Keratinocyte (primary cell): ENCODE data around the gene TMEM253. TPM values are rescaled to one million over a fixed set of nuclear protein-coding genes. Genes with fewer than 3 reads are reported as not detected.
A peak's percentile ranks its signal among the peaks of the same experiment; 100 is the strongest.

Source experiments
- DNase-seq: peaks from one replicate; pipeline ENCODE4 v3.0.0-alpha.2; 2011; ENCODE audit warnings: low read depth, missing footprints, low spot score
- FAIRE-seq: peaks from 2 replicates; lab custom pipeline; 2011; peaks lifted over from hg19 to GRCh38; lab: Jason Lieb, UNC
- H2AFZ ChIP-seq: 2 replicates; pipeline ENCODE4 v1.6.0; 2012; ENCODE audit warnings: low read length, control low read depth, inconsistent platforms; ENCODE audit not compliant: control insufficient read depth
- H3K27ac ChIP-seq: 2 replicates; pipeline ENCODE4 v1.5.1; 2011; ENCODE audit warnings: low read length; ENCODE audit not compliant: control insufficient read depth, insufficient read depth
- H3K27me3 ChIP-seq: 3 replicates; pipeline ENCODE4 v1.6.0; 2011; ENCODE audit warnings: low read length; ENCODE audit not compliant: control insufficient read depth, insufficient read depth; ENCODE audit errors: extremely low read depth
- H3K36me3 ChIP-seq, 2 experiments: 2 replicates in 1 of 2; 3 replicates in 1 of 2; pipeline ENCODE4 v1.5.1; 2011; ENCODE audit warnings: low read length in 2 of 2, mild to moderate bottlenecking in 1 of 2; ENCODE audit not compliant: control insufficient read depth in 2 of 2, insufficient read depth in 2 of 2; ENCODE audit errors: extremely low read depth in 1 of 2
- H3K4me1 ChIP-seq: 3 replicates; pipeline ENCODE4 v1.5.1; 2011; ENCODE audit warnings: low read length; ENCODE audit not compliant: control insufficient read depth, insufficient read depth; ENCODE audit errors: extremely low read depth
- H3K4me2 ChIP-seq: 3 replicates; pipeline ENCODE4 v1.6.0; 2011; ENCODE audit warnings: low read depth, low read length; ENCODE audit not compliant: control insufficient read depth, insufficient read depth; ENCODE audit errors: extremely low read depth
- H3K4me3 ChIP-seq, 3 experiments: fragments of 200-600 bp in 1 of 3; sonication (generic) in 1 of 3; 2 replicates in 2 of 3; 3 replicates in 1 of 3; pipeline ENCODE4 v1.5.1; 2011 to 2016; ENCODE audit warnings: low read length in 3 of 3, mild to moderate bottlenecking in 3 of 3, control low read depth in 2 of 3, inconsistent platforms in 1 of 3, low read depth in 1 of 3, mixed read lengths in 1 of 3, mixed run types in 1 of 3, moderate library complexity in 1 of 3; ENCODE audit not compliant: control insufficient read depth in 2 of 3, insufficient read depth in 2 of 3; ENCODE audit errors: extremely low read depth in 1 of 3
- H3K79me2 ChIP-seq: 2 replicates; pipeline ENCODE4 v1.6.0; 2012; ENCODE audit warnings: low read length; ENCODE audit not compliant: control insufficient read depth, insufficient read depth
- H3K9ac ChIP-seq: 3 replicates; pipeline ENCODE4 v1.6.0; 2011; ENCODE audit warnings: low read length; ENCODE audit not compliant: control insufficient read depth, insufficient read depth; ENCODE audit errors: extremely low read depth
- H3K9me1 ChIP-seq: 3 replicates; pipeline ENCODE4 v1.6.0; 2011; ENCODE audit warnings: low read length; ENCODE audit not compliant: control insufficient read depth, insufficient read depth; ENCODE audit errors: extremely low read depth
- H3K9me3 ChIP-seq: 2 replicates; pipeline ENCODE4 v1.5.1; 2012; ENCODE audit warnings: low read depth, low read length; ENCODE audit not compliant: control insufficient read depth
- H4K20me1 ChIP-seq: 3 replicates; pipeline ENCODE4 v1.6.0; 2011; ENCODE audit warnings: low read length; ENCODE audit not compliant: control insufficient read depth, insufficient read depth; ENCODE audit errors: extremely low read depth
- EZH2 ChIP-seq: IDR thresholded peaks from one replicate; pipeline ENCODE4 v1.6.1; 2012; ENCODE audit warnings: inconsistent platforms, mild to moderate bottlenecking, low read length, moderate library complexity
- dilution Hi-C: fragments of 300-500 bp; cut with MboI; formaldehyde crosslinking; loops from one replicate; pipeline ENCODE4 v1.7.0; 2020; ENCODE audit warnings: low sequenced_read_pairs; ENCODE audit not compliant: extremely low pct_ligation_motif_present
- polyA plus RNA-seq, 5 experiments: library from polyadenylated mRNA; depleted of rRNA in 3 of 5; stranded (reverse) in 3 of 5; stranded (forward) in 1 of 5; unstranded in 1 of 5; fragments of >200 nt; gene quantifications; 1 replicate in 1 of 5; 2 replicates in 3 of 5; 3 replicates in 1 of 5; pipeline versions ENCODE4 v1.2.1 to v1.2.3, GENCODE V29; 2011 to 2012; ENCODE audit warnings: missing spikeins in 2 of 5, low read depth in 1 of 5, low replicate concordance in 1 of 5
- TF ChIP-seq, protein P1 (sequence below), 3 experiments: IDR thresholded peaks in 1 of 3; conservative IDR thresholded peaks in 1 of 3; optimal IDR thresholded peaks in 1 of 3; 2 replicates in 2 of 3; 3 replicates in 1 of 3; pipeline versions ENCODE3 to v1.5.1; 2011; ENCODE audit warnings: low read length in 3 of 3, mild to moderate bottlenecking in 3 of 3, moderate library complexity in 2 of 3, control low read depth in 1 of 3, inconsistent platforms in 1 of 3; ENCODE audit not compliant: insufficient read depth in 2 of 3; ENCODE audit errors: extremely low read depth in 1 of 3

The TMEM253 gene
- polyA plus RNA-seq, 1 donor (not counting 4 experiments of a cell fraction or from before 2014, with no cell fraction given) = 1.1 TPM

GRCh38 chr14:21069388-21070082 is 31.3 kb upstream of the TMEM253 start:
- dilution Hi-C loops = no loop called here
- H3K4me2 ChIP-seq = peak overlapping the region; percentile 92
- no peaks in the 10 kb centered on the region for H3K79me2 ChIP-seq
- no peaks in the 10 kb centered on the region for H3K9me1 ChIP-seq
- H3K4me1 ChIP-seq = peaks cover 18% of the 10 kb centered on the region
- DNase-seq (no peak), FAIRE-seq (no peak)
- peak overlapping the region; percentile 37 for H2AFZ ChIP-seq
- H4K20me1 ChIP-seq = no peaks in the 10 kb centered on the region
- peak overlapping the region; percentile 22 for H3K9ac ChIP-seq
- H3K27ac ChIP-seq = no peak overlapping the region
- TF ChIP-seq, protein P1, sequence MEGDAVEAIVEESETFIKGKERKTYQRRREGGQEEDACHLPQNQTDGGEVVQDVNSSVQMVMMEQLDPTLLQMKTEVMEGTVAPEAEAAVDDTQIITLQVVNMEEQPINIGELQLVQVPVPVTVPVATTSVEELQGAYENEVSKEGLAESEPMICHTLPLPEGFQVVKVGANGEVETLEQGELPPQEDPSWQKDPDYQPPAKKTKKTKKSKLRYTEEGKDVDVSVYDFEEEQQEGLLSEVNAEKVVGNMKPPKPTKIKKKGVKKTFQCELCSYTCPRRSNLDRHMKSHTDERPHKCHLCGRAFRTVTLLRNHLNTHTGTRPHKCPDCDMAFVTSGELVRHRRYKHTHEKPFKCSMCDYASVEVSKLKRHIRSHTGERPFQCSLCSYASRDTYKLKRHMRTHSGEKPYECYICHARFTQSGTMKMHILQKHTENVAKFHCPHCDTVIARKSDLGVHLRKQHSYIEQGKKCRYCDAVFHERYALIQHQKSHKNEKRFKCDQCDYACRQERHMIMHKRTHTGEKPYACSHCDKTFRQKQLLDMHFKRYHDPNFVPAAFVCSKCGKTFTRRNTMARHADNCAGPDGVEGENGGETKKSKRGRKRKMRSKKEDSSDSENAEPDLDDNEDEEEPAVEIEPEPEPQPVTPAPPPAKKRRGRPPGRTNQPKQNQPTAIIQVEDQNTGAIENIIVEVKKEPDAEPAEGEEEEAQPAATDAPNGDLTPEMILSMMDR (optimal IDR thresholded peaks at IDR 0.05 in 1 of 3, IDR thresholded peaks at IDR 0.05 in 1 of 3, conservative IDR thresholded peaks at IDR 0.05 in 1 of 3; ENCODE audit: extremely low read depth in 1 of 3, insufficient read depth in 2 of 3, low read length in 3 of 3) = no peak
- TF ChIP-seq EZH2 = peak; percentile 58
- H3K9me3 ChIP-seq = no peaks in the 10 kb centered on the region
- peaks cover 17% of the 10 kb centered on the region for H3K27me3 ChIP-seq
- H3K4me3 ChIP-seq = peak overlapping the region; percentile 23 to 85 (median 47)
- H3K36me3 ChIP-seq = no peaks in the 10 kb centered on the region

DNA sequence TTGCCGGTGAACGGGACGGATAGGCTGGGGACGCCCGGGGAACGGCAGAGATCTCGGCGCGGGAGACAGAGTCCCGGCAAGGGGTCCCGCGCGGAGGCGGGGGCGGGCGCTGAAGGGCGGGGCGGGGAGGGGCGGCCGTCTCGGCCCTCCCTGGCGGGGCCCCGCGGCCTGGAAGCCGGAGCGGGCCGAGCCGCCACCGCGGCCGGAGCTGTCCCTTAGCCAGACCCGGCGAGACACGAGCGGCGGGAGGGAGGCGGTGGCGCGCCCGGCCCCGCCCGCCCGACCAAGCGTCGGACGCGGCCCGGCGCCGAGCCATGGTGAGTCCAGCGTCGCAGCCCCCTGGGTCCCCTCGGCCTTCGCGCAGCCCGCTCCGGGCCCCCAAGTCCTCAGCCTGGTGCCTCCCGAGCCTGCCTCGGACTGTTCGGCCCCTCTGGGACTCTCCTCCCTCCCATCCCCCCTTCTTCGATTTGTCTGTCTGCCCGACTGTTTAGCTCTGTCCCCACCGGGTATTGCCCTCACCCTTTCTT is 30.7 kb upstream of the TMEM253 start, which contains the start of gene ARHGEF40:
ARHGEF40 (plus strand) TSS at position 222 of the 527 bp plus-strand sequence; CDS start at position 315, 93 bp downstream.
- Histone ChIP-seq H3K4me1 (peaks cover 18% of the 10 kb centered on the region), H3K27me3 (peaks cover 17% of the 10 kb centered on the region), H3K9me1 (no peaks in the 10 kb centered on the region), H3K36me3 (no peaks in the 10 kb centered on the region), H3K9ac (peak within 1 kb of the TSS; percentile 68), H3K9me3 (no peaks in the 10 kb centered on the region), H3K79me2 (no peaks in the 10 kb centered on the region), H3K4me3 (peak within 1 kb of the TSS; percentile 47 to 85 (median 80)), H4K20me1 (no peaks in the 10 kb centered on the region), H3K4me2 (peak within 1 kb of the TSS; percentile 92), H2AFZ (peak within 1 kb of the TSS; percentile 77), H3K27ac (peak within 1 kb of the TSS; percentile 20)
- no peak for DNase-seq
- TF ChIP-seq, protein P1 (optimal IDR thresholded peaks at IDR 0.05 in 1 of 3, IDR thresholded peaks at IDR 0.05 in 1 of 3, conservative IDR thresholded peaks at IDR 0.05 in 1 of 3; ENCODE audit: extremely low read depth in 1 of 3, insufficient read depth in 2 of 3, low read length in 3 of 3) = no peak
- TF ChIP-seq EZH2 = no peak
- no peak for FAIRE-seq
- dilution Hi-C loops = no loop called here
